Right forelimb (tissue), 1 donor: Measurements from ENCODE around the gene RTL10.
"Not testable (repeated sequence)": the region's sequence is repeated elsewhere in the genome, so short reads cannot be mapped to it uniquely, and the experiment has no call there.

Experiments
- DNase-seq: peaks from one replicate; pipeline ENCODE4 v3.0.0-alpha.2; 2018

The RTL10 gene

GRCh38 chr22:19888131-19888746 lies 33.6 kb upstream of the RTL10 start:
- DNase-seq = peak; percentile 31

GRCh38 chr22:19887256-19887985 lies 32.7 kb upstream of the RTL10 start:
- DNase-seq = peak; percentile 35

GRCh38 chr22:19886605-19887255 lies 32.1 kb upstream of the RTL10 start:
- DNase-seq = peak; percentile 42

GRCh38 chr22:19885841-19886592 lies 31.3 kb upstream of the RTL10 start:
- DNase-seq = peak; percentile 38

DNA sequence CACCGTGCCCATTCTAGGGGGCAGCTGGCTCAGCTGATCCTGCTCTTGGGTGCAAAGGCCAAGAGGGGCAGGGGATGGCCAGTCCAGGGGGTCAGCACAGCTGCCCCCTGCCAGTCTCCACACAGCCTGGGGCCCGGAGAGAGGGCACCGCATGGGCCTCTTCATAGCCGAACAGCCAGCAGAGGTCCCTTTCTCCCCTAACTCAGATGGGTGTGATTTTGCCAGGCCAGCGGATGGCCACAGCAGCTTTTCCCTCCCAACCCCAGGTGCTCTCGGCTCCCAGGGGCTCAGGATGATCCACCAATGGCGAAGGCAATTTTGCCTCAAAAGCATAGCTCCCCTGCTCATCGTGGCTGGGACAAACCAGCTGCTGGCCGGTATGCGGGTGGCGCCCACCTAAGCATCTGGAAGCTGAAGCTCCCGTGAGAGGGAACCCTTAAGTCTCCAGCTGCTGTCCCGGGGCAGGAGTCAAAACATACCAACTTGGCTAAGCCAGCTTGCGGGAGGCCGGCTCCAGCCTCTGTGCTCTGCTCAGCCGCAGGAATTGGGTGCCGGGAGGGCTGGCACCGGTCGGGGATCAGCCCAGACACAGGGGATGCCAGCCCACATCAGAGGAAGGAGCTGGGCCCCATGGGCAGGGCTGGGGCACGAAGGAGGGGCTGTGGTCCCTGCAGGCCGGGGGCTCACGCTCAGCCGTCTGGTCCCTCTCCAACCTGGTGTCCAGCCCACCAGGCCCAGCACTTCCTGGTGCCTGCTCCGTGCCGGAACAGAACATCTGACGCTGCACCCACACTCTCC lies 30.5 kb upstream of the RTL10 start:
- no peak for DNase-seq

DNA sequence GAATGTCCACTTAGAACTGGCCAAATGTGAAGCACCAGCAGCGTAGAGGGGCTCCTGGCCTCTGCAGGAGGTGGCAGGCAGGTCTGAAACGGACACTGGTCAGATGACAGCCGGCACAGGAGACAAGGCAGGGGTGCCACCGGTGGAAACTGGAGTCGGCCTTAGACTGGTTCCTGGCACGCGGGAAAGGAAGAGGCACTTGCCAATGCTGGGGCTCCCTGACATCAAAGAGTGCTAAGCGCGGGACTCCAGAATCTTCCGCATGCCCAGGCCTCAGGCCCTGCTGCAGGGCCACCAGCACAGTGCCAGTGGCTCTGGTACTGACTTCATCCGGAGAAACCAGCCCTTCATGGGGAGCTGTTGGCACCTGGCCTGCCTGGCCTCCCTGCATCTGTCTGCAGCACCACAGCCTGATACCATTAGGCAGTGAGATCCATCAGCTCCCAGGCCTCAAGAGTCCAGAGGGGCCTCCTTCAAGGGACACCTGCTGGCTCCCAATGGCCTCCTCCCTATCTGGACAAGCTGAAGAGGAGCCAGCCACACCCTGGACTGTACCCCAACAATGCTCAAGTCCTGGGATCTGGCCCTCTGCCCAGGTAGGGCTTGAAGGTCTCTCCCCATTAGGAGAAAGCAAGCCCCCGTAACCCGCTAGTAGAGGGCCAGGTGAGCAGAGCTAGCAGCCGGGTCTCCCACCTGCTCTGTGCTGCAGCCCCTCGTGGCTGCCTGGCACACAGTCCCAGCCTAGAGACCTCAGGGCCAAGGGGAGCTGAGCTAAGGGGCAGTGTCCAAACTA lies 29.7 kb upstream of the RTL10 start:
- no peak for DNase-seq

DNA sequence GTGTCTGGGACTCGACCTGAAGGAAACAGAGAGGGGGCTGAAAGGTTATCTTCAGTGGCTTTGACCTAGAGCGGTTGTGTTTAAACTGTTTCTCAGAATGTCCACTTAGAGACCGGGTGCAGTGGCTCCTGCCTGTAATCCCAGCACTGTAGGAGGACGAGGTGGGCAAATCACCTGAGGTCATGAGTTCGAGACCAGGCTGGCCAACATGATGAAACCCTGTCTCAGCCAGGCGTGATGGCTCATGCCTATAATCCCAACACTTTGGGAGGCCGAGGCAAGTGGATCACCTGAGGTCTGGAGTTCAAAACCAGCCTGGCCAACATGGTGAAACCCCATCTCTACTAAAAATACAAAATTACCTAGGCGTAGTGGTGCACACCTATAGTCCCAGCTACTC lies 28.8 kb upstream of the RTL10 start:
- DNase-seq = not testable (repeated sequence)

GRCh38 chr22:19882446-19883381 lies 28.0 kb upstream of the RTL10 start:
- DNase-seq = no peak

DNA sequence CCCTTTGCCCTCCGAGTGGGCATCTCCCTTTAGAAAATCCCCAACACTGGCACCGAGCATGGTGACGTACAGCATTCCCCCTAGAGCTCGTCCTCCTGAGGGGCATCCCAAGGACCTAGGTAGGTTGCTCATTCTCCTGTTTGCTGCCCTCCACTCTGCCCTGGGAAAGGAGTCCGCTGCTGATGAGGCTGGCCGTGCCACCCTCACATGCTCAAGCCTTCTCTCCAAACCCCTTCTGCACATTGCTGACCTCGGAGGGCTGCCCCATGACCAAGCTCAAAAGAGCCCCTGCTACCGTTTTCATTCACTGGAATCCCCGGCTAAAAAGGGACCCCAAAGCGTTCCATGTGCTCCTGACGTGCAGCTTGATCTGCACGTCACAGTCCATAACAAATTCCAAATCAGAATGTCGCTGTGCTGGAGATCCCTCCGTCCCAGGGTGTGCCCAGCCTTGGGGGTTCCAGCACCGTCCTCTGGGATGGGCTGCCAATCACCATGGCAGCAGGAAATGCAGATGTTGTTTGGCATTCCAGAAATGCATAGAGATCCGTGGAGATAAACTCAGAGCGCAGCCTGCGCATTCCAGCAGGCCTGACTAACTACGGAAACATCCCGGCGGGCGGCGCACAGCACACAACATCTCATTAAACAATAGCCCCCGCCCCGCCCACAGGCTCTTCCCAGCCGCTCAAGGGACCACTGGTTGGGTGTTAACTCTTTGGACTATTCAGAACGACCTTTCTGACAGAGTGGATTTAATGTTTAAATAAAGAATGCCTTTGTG lies 26.3 kb upstream of the RTL10 start:
- peak; percentile 86 for DNase-seq

DNA sequence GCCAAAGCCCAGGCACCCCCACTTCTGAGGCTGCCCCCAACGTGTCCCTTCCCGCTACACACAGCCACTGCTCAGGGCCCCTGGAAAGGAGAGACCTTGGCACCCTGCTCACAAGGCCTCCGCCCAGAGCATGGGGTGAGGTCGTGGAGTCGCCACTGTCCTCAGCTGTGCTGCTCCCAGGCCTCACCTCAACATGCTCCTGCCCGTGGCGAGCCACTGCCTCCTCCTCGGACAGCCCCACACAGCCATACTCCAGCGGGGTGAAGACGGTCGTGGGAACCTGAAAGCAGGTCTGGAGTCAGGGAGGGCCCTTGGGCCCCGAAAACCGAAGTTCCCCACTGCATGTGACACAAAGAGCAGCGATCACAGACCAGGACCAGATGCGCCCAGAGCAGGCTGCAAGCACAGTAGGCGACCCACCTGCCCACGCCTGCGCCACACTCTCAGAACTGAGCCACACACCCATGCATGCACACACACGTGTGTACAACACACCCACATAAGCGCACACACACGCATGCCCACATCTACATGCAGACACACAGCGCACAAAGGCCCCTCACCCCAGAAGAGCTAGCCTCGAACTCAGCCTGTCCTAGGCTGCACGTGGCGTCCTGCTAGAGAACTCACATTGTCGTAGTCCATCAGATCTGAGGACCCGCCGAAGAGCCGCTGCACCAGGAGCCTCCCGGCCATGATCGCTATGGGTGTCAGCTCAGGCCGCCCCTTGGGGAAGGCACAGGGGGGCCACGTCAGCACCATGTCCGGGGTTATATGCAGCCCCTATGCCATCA lies 25.5 kb upstream of the RTL10 start:
- no peak for DNase-seq

DNA sequence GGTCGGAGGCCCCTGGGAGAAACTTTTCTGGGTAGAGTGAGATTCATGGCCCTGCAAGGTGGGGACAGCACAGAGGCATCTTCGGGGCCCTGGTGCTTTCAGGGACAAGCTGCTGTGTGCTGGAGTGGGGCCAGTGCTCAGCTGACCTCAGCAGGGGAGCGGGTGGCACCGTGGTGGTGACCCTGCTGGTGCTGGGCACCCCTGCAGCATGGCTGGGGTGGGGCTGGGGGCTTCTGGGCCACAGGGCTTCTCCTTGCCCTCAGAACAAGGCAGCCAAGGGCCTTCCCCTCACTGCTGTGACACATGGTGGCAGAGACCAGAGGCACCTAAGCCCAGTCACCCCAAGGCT lies 24.9 kb upstream of the RTL10 start:
- no peak for DNase-seq

- no peak for DNase-seq
Observed at GRCh38 chr22:19879246-19879570, 24.5 kb upstream of the RTL10 start.

- DNase-seq = no peak
Observed at GRCh38 chr22:19878461-19879245, 24.0 kb upstream of the RTL10 start.

DNA sequence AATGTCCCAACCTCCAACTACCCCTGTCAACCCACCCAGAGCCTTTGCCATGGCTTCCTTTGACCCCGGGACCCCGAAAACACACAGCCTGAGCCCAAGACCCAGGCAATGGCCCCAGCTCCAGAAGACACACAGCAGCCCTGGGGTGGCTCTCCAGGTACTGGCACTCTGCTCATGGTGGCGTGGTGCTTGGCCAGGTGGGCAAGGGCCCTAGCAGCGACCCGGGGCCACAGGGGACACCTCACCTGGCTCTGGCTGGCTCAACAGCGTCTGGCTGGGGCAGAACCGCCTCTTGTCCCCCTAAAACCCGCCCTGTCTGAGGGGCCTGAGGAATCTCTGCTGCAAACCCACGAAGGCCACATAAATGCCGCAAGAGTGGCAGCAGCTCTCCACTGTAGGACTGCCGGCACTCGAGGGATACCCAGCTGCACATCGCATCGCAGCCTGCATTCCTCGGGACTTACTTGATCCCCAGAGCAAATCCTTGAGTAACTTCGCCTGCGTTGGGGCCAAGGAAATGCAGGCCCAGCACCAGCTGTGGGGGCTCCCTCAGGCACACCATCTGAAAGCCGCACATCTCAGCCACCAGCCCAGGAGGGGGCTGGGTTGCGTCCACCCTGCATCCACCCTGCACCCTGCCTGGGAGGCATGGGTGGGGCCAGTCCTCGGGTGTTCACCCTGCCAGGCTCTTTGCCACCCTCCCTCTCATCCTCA lies 23.1 kb upstream of the RTL10 start:
- no peak for DNase-seq

GRCh38 chr22:19876941-19877625 lies 22.4 kb upstream of the RTL10 start:
- DNase-seq = no peak

GRCh38 chr22:19876314-19876940 lies 21.8 kb upstream of the RTL10 start:
- DNase-seq = no peak
